ENCODE results near the gene MRPS31. TPM values are rescaled to one million over a fixed set of nuclear protein-coding genes. Genes with fewer than 3 reads are reported as not detected.
A peak's percentile ranks its signal among the peaks of the same experiment; 100 is the strongest.
"Not testable (repeated sequence)": the region's sequence is repeated elsewhere in the genome, so short reads cannot be mapped to it uniquely, and the experiment has no call there.

The MRPS31 gene
- total and polyA plus RNA-seq, 7 experiments from 2014 or later, result 15.8 to 63.1 (median 38.2) TPM

DNA sequence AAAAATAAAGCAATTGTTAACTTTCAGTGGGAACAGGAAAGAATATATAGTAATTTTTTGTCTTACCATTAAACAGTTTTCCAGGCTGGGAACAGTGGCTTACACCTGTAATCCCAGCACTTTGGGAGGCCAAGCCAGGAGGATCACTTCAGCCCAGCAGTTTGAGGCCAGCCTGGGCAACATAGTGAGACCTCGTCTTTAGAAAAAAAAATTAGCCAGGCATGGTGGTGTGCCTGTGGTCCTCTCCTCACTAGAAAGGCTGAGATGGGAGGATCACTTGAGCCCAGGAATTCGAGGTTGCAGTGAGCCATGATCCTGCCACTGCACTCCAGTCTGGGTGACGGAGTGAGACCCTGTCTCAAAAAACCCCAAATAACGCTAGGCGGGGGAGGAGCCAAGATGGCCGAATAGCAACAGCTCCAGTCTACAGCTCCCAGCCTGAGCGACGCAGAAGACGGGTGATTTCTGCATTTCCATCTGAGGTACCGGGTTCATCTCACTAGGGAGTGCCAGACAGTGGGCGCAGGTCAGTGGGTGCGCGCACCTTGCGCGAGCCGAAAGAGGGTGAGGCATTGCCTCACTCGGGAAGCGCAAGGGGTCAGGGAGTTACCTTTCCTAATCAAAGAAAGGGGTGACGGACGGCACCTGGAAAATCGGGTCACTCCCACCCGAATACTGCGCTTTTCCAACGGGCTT is 36.3 kb downstream of the MRPS31 start:
- H3K27me3 ChIP-seq (ENCODE audit: control insufficient read depth in 2 of 2, insufficient read depth in 2 of 2, low read length in 2 of 2); DNase-seq; H3K27ac ChIP-seq (ENCODE audit: low read depth, low read length); H3K9me3 Mint-ChIP-seq; CTCF ChIA-PET; ATAC-seq; H3K4me1 ChIP-seq (ENCODE audit: control insufficient read depth in 2 of 2, insufficient read depth in 2 of 2, low read length in 2 of 2); H3K27me3 Mint-ChIP-seq; intact Hi-C loops (cut with micrococcal nuclease); POLR2A ChIA-PET; H3K9me3 ChIP-seq (ENCODE audit: control insufficient read depth in 2 of 3, low read length in 3 of 3); H3K4me3 ChIP-seq (ENCODE audit: low read length); H3K36me3 ChIP-seq (ENCODE audit: control insufficient read depth in 2 of 3, insufficient read depth in 3 of 3, low read length in 3 of 3): not testable (repeated sequence)
- Mint-ChIP-seq H3K36me3 (peaks cover 12 to 37% (median 26%) of the 10 kb centered on the region in 5 donors), H3K4me3 (peak overlapping the region in 4 of 10 donors; percentile 9 to 30 (median 21)), H3K4me1 (peaks cover 10 to 37% (median 22%) of the 10 kb centered on the region in 7 donors), H3K27ac (peak overlapping the region; percentile 4 to 90 (median 71))

DNA sequence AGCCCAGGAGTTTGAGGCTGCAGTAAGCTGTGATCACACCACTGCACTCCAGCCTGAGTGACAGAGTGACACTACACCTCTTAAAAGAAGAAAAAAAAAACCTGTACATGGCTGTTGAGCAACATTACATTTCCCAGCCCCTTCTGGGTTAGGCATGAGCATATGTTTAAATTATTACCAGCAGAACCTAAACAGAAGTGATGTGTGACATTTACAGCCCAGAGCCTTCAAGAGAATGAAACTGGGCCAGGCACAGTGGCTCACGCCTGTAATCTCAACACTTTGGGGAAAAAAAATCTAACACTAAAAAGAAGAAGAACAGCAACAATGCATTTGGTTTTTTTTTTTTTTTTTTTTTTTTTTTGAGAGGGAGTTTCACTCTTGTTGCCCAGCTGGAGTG is 38.3 kb downstream of the MRPS31 start:
- H3K27me3 Mint-ChIP-seq, result no peaks in the 10 kb centered on the region
- DNase-seq (no peak), ATAC-seq (peak; percentile 10)
- no peaks in the 10 kb centered on the region for H3K27me3 ChIP-seq (ENCODE audit: control insufficient read depth in 2 of 2, insufficient read depth in 2 of 2, low read length in 2 of 2)
- peaks cover 3 to 12% (median 4%) of the 10 kb centered on the region in 3 experiments for H3K36me3 ChIP-seq (ENCODE audit: control insufficient read depth in 2 of 3, insufficient read depth in 3 of 3, low read length in 3 of 3)
- no peaks in the 10 kb centered on the region for H3K9me3 ChIP-seq (ENCODE audit: control insufficient read depth in 2 of 3, low read length in 3 of 3)
- peak overlapping the region in 4 of 9 donors; percentile 4 to 74 (median 26) for H3K27ac Mint-ChIP-seq
- H3K36me3 Mint-ChIP-seq, result peaks cover 16 to 33% (median 26%) of the 10 kb centered on the region in 5 donors
- no peak overlapping the region for H3K4me3 ChIP-seq (ENCODE audit: low read length)
- H3K27ac ChIP-seq (ENCODE audit: low read depth, low read length), result no peak overlapping the region
- intact Hi-C loops (cut with micrococcal nuclease), result no loop called here
- CTCF ChIA-PET, result no interaction called here
- POLR2A ChIA-PET, result no interaction called here
- H3K4me1 Mint-ChIP-seq, result peaks cover 10 to 33% (median 22%) of the 10 kb centered on the region in 7 donors
- no peaks in the 10 kb centered on the region for H3K4me1 ChIP-seq (ENCODE audit: control insufficient read depth in 2 of 2, insufficient read depth in 2 of 2, low read length in 2 of 2)
- peaks cover 0 to 2% (median 0%) of the 10 kb centered on the region in 11 donors for H3K9me3 Mint-ChIP-seq
- no peak overlapping the region for H3K4me3 Mint-ChIP-seq

DNA sequence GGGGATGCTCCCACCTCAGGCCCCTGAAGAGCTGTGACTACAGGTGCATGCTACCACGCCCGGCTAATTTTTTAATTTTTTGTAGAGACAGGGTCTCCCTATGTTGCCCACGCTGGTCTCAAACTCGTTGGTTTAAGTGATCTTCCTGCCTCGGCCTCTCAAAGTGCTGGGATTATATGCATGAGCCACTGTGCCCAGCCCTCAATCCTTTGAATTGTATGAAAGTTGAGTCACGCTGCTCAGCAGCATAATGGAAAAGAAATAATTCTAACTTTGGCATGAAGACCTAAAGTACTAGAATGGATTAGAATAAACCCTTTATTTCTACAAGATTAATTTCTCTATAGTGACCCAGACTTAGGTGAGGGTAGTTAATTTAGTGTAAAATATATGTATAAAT is 42.4 kb downstream of the MRPS31 start:
- Histone ChIP-seq H3K4me1 (ENCODE audit: control insufficient read depth in 2 of 2, insufficient read depth in 2 of 2, low read length in 2 of 2) (no peaks in the 10 kb centered on the region), H3K4me3 (ENCODE audit: low read length) (no peak overlapping the region), H3K9me3 (ENCODE audit: control insufficient read depth in 2 of 3, low read length in 3 of 3) (no peaks in the 10 kb centered on the region), H3K36me3 (ENCODE audit: control insufficient read depth in 2 of 3, insufficient read depth in 3 of 3, low read length in 3 of 3) (peaks cover 6 to 24% (median 7%) of the 10 kb centered on the region in 3 experiments), H3K27me3 (ENCODE audit: control insufficient read depth in 2 of 2, insufficient read depth in 2 of 2, low read length in 2 of 2) (no peaks in the 10 kb centered on the region), H3K27ac (ENCODE audit: low read depth, low read length) (no peak overlapping the region)
- H3K4me1 Mint-ChIP-seq, result peaks cover 4 to 11% (median 7%) of the 10 kb centered on the region in 7 donors
- H3K9me3 Mint-ChIP-seq, result peaks cover 0 to 2% (median 0%) of the 10 kb centered on the region in 11 donors
- intact Hi-C loops (cut with micrococcal nuclease), result no loop called here
- no peak overlapping the region for H3K4me3 Mint-ChIP-seq
- peak overlapping the region in 1 of 9 donors; percentile 53 for H3K27ac Mint-ChIP-seq
- no peaks in the 10 kb centered on the region for H3K27me3 Mint-ChIP-seq
- ATAC-seq (no peak), DNase-seq (no peak)
- peaks cover 9 to 39% (median 21%) of the 10 kb centered on the region in 5 donors for H3K36me3 Mint-ChIP-seq
- POLR2A ChIA-PET, result no interaction called here
- CTCF ChIA-PET, result no interaction called here

DNA sequence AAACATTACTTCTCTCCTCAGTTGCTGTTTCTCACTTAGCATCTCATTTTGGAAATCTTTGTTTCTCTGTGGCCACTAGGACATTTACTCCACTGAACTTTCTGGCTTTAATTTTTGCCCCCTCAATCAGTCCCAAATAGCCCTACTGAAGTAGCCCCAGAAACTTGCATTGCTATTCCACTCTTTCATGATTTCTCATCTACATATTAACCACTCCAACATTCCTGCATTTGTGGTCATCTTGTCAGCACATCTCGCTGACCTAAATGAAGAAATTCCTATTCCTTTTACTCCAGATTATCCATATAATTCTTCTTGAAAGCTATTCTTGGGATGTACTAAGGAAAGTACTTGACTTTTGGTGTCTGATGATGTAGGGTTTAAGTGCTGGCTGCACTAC is 56.6 kb downstream of the MRPS31 start:
- CTCF ChIA-PET, result not testable (repeated sequence)

DNA sequence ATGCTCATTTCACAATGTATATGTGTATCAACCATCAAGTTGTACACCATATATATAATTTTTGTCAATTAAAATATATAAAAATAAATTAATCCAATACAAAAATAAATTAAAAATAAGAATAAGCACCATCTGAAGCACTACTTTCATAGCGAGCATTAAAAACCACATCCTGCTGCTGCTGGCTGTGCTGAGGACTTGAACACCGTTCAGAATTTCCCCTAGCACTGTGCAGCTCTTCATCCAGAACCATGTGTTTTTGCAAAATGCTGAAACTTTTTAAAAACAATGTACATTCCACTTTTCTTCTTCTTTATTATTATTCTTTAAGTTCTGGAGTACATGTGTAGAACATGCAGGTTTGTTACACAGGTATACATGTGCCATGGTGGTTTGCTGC is 64.6 kb downstream of the MRPS31 start:
- peak overlapping the region in 8 of 9 donors; percentile 11 to 78 (median 51) for H3K27ac Mint-ChIP-seq
- peaks cover 1 to 36% (median 28%) of the 10 kb centered on the region in 7 donors for H3K4me1 Mint-ChIP-seq
- H3K9me3 ChIP-seq (ENCODE audit: control insufficient read depth in 2 of 3, low read length in 3 of 3), result no peaks in the 10 kb centered on the region
- no peak overlapping the region for H3K4me3 ChIP-seq (ENCODE audit: low read length)
- H3K9me3 Mint-ChIP-seq, result peaks cover 0 to 43% (median 34%) of the 10 kb centered on the region in 11 donors
- H3K27me3 ChIP-seq (ENCODE audit: control insufficient read depth in 2 of 2, insufficient read depth in 2 of 2, low read length in 2 of 2), result no peaks in the 10 kb centered on the region
- ChIA-PET CTCF (interaction anchor here (0.7 kb wide), 1 partner anchor 990 kb away, joined by 3 read pairs; no protein-coding TSS in a partner anchor), POLR2A (no interaction called here)
- peak in 5 of 9 donors; percentile 17 to 39 (median 30) for DNase-seq
- H3K36me3 ChIP-seq (ENCODE audit: control insufficient read depth in 2 of 3, insufficient read depth in 3 of 3, low read length in 3 of 3), result no peaks in the 10 kb centered on the region
- peaks cover 6 to 46% (median 21%) of the 10 kb centered on the region in 5 donors for H3K36me3 Mint-ChIP-seq
- intact Hi-C loops (cut with micrococcal nuclease), result no loop called here
- peaks cover 0 to 10% of the 10 kb centered on the region in 2 donors for H3K4me1 ChIP-seq (ENCODE audit: control insufficient read depth in 2 of 2, insufficient read depth in 2 of 2, low read length in 2 of 2)
- ATAC-seq, result peak; percentile 49
- H3K27me3 Mint-ChIP-seq, result no peaks in the 10 kb centered on the region
- H3K27ac ChIP-seq (ENCODE audit: low read depth, low read length), result no peak overlapping the region
- H3K4me3 Mint-ChIP-seq, result peak overlapping the region in 3 of 10 donors; percentile 8 to 43 (median 32)

More for the DNA sequence above, 56.6 kb downstream of the MRPS31 start:
- intact Hi-C loops (cut with micrococcal nuclease); POLR2A ChIA-PET; H3K4me3 ChIP-seq (ENCODE audit: low read length); H3K27me3 Mint-ChIP-seq; ATAC-seq; H3K27ac ChIP-seq (ENCODE audit: low read depth, low read length); H3K4me1 ChIP-seq (ENCODE audit: control insufficient read depth in 2 of 2, insufficient read depth in 2 of 2, low read length in 2 of 2); H3K27me3 ChIP-seq (ENCODE audit: control insufficient read depth in 2 of 2, insufficient read depth in 2 of 2, low read length in 2 of 2); H3K27ac Mint-ChIP-seq; H3K4me1 Mint-ChIP-seq; DNase-seq; H3K4me3 Mint-ChIP-seq: not testable (repeated sequence)
- H3K9me3 ChIP-seq (ENCODE audit: control insufficient read depth in 2 of 3, low read length in 3 of 3), result peaks cover 0 to 13% (median 4%) of the 10 kb centered on the region in 3 experiments
- Mint-ChIP-seq H3K9me3 (peaks cover 5 to 50% (median 18%) of the 10 kb centered on the region in 11 donors), H3K36me3 (peaks cover 28 to 72% (median 52%) of the 10 kb centered on the region in 5 donors)
- H3K36me3 ChIP-seq (ENCODE audit: control insufficient read depth in 2 of 3, insufficient read depth in 3 of 3, low read length in 3 of 3), result peaks cover 0 to 12% (median 0%) of the 10 kb centered on the region in 3 experiments

DNA sequence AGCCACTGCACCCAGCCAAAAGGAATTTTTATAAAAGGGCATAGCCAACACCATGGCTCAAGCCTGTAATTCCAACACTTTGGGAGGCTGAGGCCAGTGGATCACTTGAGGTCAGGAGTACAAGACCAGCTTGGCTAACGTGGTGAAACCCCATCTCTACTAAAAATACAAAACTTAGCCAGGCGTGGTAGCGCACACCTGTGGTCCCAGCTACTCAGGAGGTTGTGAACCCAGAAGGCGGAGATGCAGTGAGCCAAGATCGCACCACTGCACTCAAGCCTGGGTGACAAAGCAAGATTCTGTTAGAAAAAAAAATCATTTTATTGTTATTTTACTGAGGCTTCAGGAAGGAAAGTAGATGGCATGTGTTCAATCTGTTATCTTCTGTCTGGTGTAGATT is 73.3 kb downstream of the MRPS31 start:
- DNase-seq, result no peak
- Mint-ChIP-seq H3K27me3 (no peaks in the 10 kb centered on the region), H3K4me3 (no peak overlapping the region), H3K36me3 (peaks cover 0 to 12% (median 6%) of the 10 kb centered on the region in 5 donors), H3K4me1 (no peaks in the 10 kb centered on the region), H3K27ac (no peak overlapping the region), H3K9me3 (no peaks in the 10 kb centered on the region)
- ChIA-PET CTCF (interaction anchor here (1.2 kb wide), 1 partner anchor 921 kb away, joined by 4 read pairs; no protein-coding TSS in a partner anchor), POLR2A (no interaction called here)
- H3K4me3 ChIP-seq (ENCODE audit: low read length), result no peak overlapping the region
- H3K27me3 ChIP-seq (ENCODE audit: control insufficient read depth in 2 of 2, insufficient read depth in 2 of 2, low read length in 2 of 2), result no peaks in the 10 kb centered on the region
- no peak overlapping the region for H3K27ac ChIP-seq (ENCODE audit: low read depth, low read length)
- no peak for ATAC-seq
- no peaks in the 10 kb centered on the region for H3K4me1 ChIP-seq (ENCODE audit: control insufficient read depth in 2 of 2, insufficient read depth in 2 of 2, low read length in 2 of 2)
- no peaks in the 10 kb centered on the region for H3K36me3 ChIP-seq (ENCODE audit: control insufficient read depth in 2 of 3, insufficient read depth in 3 of 3, low read length in 3 of 3)
- H3K9me3 ChIP-seq (ENCODE audit: control insufficient read depth in 2 of 3, low read length in 3 of 3), result no peaks in the 10 kb centered on the region
- intact Hi-C loops (cut with micrococcal nuclease), result no loop called here
